WI38 (cell line): ENCODE measurements around the gene LMTK3.
A peak's percentile ranks its signal among the peaks of the same experiment; 100 is the strongest.

Experiments
- H3K4me3 ChIP-seq: 2 replicates; pipeline ENCODE4 v1.5.1; 2011; ENCODE audit warnings: low read depth, mild to moderate bottlenecking, control low read depth, low read length
- CTCF ChIP-seq: IDR thresholded peaks from 2 replicates; pipeline ENCODE4 v1.5.1; 2012; ENCODE audit warnings: low read depth, mild to moderate bottlenecking, control low read depth, low read length

LMTK3 gene

GRCh38 chr19:48446579-48446978, 65.1 kb downstream of the LMTK3 start:
- TF ChIP-seq CTCF: no peak
- H3K4me3 ChIP-seq: peak overlapping the region; percentile 99

GRCh38 chr19:48445606-48446481, 65.8 kb downstream of the LMTK3 start, which contains the start of gene GRWD1:
Gene GRWD1 (plus strand): TSS chr19:48445983. CDS start chr19:48446006, 23 bp downstream.
- peak within 1 kb of the TSS; percentile 99 for H3K4me3 ChIP-seq
- no peak for TF ChIP-seq CTCF

GRCh38 chr19:48445256-48445605, 66.4 kb downstream of the LMTK3 start:
- H3K4me3 ChIP-seq: peak overlapping the region; percentile 99
- peak; percentile 77 for TF ChIP-seq CTCF

DNA sequence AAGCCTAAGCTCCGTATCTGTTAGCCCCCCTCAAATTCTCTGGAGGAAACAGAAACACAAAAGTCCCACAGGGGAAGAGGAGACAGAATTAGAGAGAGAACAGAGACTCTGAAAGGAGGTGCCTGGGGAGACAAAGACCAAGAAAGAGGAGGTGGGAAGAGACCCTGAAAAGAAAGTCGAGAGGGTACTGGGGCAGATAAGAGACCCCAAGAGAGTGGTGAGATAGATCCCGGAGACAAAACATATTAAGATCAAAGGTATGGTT, 66.8 kb downstream of the LMTK3 start:
- peak overlapping the region; percentile 99 for H3K4me3 ChIP-seq
- no peak for TF ChIP-seq CTCF

- H3K4me3 ChIP-seq: peak overlapping the region; percentile 99
- TF ChIP-seq CTCF: no peak
Measured at GRCh38 chr19:48444129-48444935, 67.3 kb downstream of the LMTK3 start.

DNA sequence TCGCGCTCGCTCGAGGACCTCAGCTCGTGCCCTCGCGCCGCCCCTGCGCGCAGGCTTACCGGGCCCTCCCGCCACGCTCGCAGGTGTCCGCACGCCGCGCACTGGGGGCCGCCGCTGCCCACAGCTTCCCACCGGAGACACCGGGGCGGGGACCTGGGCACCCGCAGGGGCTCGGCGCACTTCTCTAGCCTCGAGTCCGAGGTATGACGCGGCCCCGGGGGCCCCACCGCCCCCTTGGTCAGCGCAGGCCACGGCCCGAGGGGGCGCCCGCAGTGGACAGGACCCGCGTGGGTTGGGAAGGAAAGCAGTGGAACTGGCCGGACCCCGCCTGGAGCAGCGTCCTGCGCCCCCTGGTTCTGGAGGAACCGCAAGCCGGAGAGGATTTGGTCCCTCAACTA, 67.9 kb downstream of the LMTK3 start:
- no peak for TF ChIP-seq CTCF
- no peak overlapping the region for H3K4me3 ChIP-seq

DNA sequence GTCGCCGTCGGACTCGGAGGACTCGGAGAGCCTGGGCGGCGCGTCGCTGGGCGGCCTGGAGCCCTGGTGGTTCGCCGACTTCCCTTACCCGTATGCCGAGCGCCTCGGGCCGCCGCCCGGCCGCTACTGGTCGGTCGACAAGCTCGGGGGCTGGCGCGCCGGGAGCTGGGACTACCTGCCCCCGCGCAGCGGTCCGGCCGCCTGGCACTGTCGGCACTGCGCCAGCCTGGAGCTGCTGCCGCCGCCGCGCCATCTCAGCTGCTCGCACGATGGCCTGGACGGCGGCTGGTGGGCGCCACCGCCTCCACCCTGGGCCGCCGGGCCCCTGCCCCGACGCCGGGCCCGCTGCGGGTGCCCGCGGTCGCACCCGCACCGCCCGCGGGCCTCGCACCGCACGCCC, 68.4 kb downstream of the LMTK3 start:
- TF ChIP-seq CTCF: no peak
- no peak overlapping the region for H3K4me3 ChIP-seq
